H9 (cell line): ENCODE data around the gene HVCN1. TPM values are rescaled to one million over a fixed set of nuclear protein-coding genes. Genes with fewer than 3 reads are reported as not detected.

Source experiments
- DNase-seq: peaks from one replicate; pipeline ENCODE4 v3.0.0-alpha.2; 2017
- H2AFZ ChIP-seq: one replicate; pipeline ENCODE4 v1.6.1; 2013; ENCODE audit warnings: mild to moderate bottlenecking, low read length, control low read depth, moderate library complexity
- H2AK5ac ChIP-seq: 2 replicates; pipeline ENCODE4 v1.6.1; 2013; ENCODE audit warnings: low read length, control low read depth, mixed read lengths; ENCODE audit not compliant: insufficient read length
- H2BK120ac ChIP-seq: one replicate; pipeline ENCODE4 v1.6.1; 2013; ENCODE audit warnings: low read depth, mild to moderate bottlenecking, low read length, control low read depth, inconsistent platforms; ENCODE audit not compliant: poor library complexity, severe bottlenecking
- H2BK12ac ChIP-seq: 2 replicates; pipeline ENCODE4 v1.6.1; 2013; ENCODE audit warnings: low read length, control low read depth, mixed read lengths, low read depth; ENCODE audit not compliant: insufficient read length
- H2BK15ac ChIP-seq: 2 replicates; pipeline ENCODE4 v1.6.1; 2013; ENCODE audit warnings: low read depth, low read length, control low read depth
- H2BK20ac ChIP-seq: one replicate; pipeline ENCODE4 v1.6.1; 2013; ENCODE audit warnings: low read depth, mild to moderate bottlenecking, low read length, control low read depth, inconsistent platforms; ENCODE audit not compliant: poor library complexity, severe bottlenecking
- H2BK5ac ChIP-seq: 2 replicates; pipeline ENCODE4 v1.6.1; 2013; ENCODE audit warnings: low read length, control low read depth, mixed read lengths; ENCODE audit not compliant: insufficient read length
- H3K14ac ChIP-seq: 2 replicates; pipeline ENCODE4 v1.6.1; 2013; ENCODE audit warnings: low read length, control low read depth; ENCODE audit not compliant: insufficient read depth
- H3K18ac ChIP-seq: 2 replicates; pipeline ENCODE4 v1.6.1; 2013; ENCODE audit warnings: low read depth, mild to moderate bottlenecking, mixed read lengths, low read length, control low read depth; ENCODE audit not compliant: insufficient read length
- H3K23ac ChIP-seq: 2 replicates; pipeline ENCODE4 v1.6.1; 2013; ENCODE audit warnings: low read length, control low read depth, mixed read lengths, low read depth; ENCODE audit not compliant: insufficient read length
- H3K23me2 ChIP-seq: 2 replicates; pipeline ENCODE4 v1.6.1; 2013; ENCODE audit warnings: low read depth, mild to moderate bottlenecking, mixed read lengths, low read length, control low read depth; ENCODE audit not compliant: insufficient read length, poor library complexity, severe bottlenecking
- H3K27ac ChIP-seq: 2 replicates; pipeline ENCODE4 v1.5.1; 2013; ENCODE audit warnings: low read length, control low read depth, mixed read lengths, low read depth; ENCODE audit not compliant: insufficient read length
- H3K27me3 ChIP-seq: 2 replicates; pipeline ENCODE4 v1.6.1; 2013; ENCODE audit warnings: low read length, control low read depth, inconsistent platforms; ENCODE audit not compliant: insufficient read depth
- H3K4ac ChIP-seq: 2 replicates; pipeline ENCODE4 v1.6.1; 2013; ENCODE audit warnings: low read depth, mild to moderate bottlenecking, control low read depth, inconsistent platforms, low read length, moderate library complexity
- H3K4me1 ChIP-seq: 2 replicates; pipeline ENCODE4 v1.6.1; 2013; ENCODE audit warnings: low read length, control low read depth, inconsistent platforms; ENCODE audit not compliant: insufficient read depth
- H3K4me2 ChIP-seq: 2 replicates; pipeline ENCODE4 v1.6.1; 2013; ENCODE audit warnings: low read length, control low read depth, mixed read lengths; ENCODE audit not compliant: insufficient read length, insufficient read depth
- H3K56ac ChIP-seq: 2 replicates; pipeline ENCODE4 v1.6.1; 2013; ENCODE audit warnings: low read depth, mild to moderate bottlenecking, mixed read lengths, low read length, control low read depth; ENCODE audit not compliant: insufficient read length
- H3K79me1 ChIP-seq: 2 replicates; pipeline ENCODE4 v1.6.1; 2013; ENCODE audit warnings: low read depth, mild to moderate bottlenecking, moderate library complexity, low read length, control low read depth, inconsistent platforms; ENCODE audit not compliant: insufficient read depth, poor library complexity, severe bottlenecking
- H3K79me2 ChIP-seq: 2 replicates; pipeline ENCODE4 v1.6.1; 2013; ENCODE audit warnings: low read length, control low read depth, inconsistent platforms; ENCODE audit not compliant: insufficient read depth
- H3K9ac ChIP-seq: 2 replicates; pipeline ENCODE4 v1.6.1; 2013; ENCODE audit warnings: low read length, control low read depth, mixed read lengths; ENCODE audit not compliant: insufficient read length; ENCODE audit errors: extremely low read depth
- H3K9me3 ChIP-seq: one replicate; pipeline ENCODE4 v1.6.1; 2013; ENCODE audit warnings: low read depth, low read length, inconsistent platforms; ENCODE audit not compliant: control insufficient read depth
- H3T11ph ChIP-seq: one replicate; pipeline ENCODE4 v1.6.1; 2013; ENCODE audit warnings: mild to moderate bottlenecking, low read length, control low read depth, inconsistent platforms
- H4K20me1 ChIP-seq: one replicate; pipeline ENCODE4 v1.6.1; 2013; ENCODE audit not compliant: control insufficient read depth, insufficient read length, insufficient read depth
- H4K5ac ChIP-seq: 2 replicates; pipeline ENCODE4 v1.6.1; 2013; ENCODE audit warnings: low read depth, mild to moderate bottlenecking, mixed read lengths, low read length, control low read depth; ENCODE audit not compliant: insufficient read length
- H4K8ac ChIP-seq: replicated peaks from 2 replicates; pipeline ENCODE4 v1.6.1; 2013; ENCODE audit warnings: low read length, control low read depth, mixed read lengths, low read depth; ENCODE audit not compliant: insufficient read length
- H4K91ac ChIP-seq: 2 replicates; pipeline ENCODE4 v1.6.1; 2013; ENCODE audit warnings: low read depth, mild to moderate bottlenecking, moderate library complexity, mixed read lengths, low read length, control low read depth; ENCODE audit not compliant: insufficient read length
- H3K27ac Mint-ChIP-seq, 3 experiments: 2 replicates in 2 of 3; 3 replicates in 1 of 3; pipeline ENCODE4 v1.8.0; 2020 to 2021; ENCODE audit warnings: mixed read lengths in 3 of 3, mild to moderate bottlenecking in 1 of 3, moderate library complexity in 1 of 3
- H3K27me3 Mint-ChIP-seq: 2 replicates; pipeline ENCODE4 v1.8.0; 2021; ENCODE audit warnings: low read depth, mild to moderate bottlenecking, moderate library complexity, mixed read lengths
- H3K36me3 Mint-ChIP-seq, 3 experiments: 2 replicates in 2 of 3; 3 replicates in 1 of 3; pipeline ENCODE4 v1.8.0; 2020 to 2021; ENCODE audit warnings: low read depth in 3 of 3, mixed read lengths in 3 of 3; ENCODE audit not compliant: insufficient read depth in 1 of 3
- H3K4me1 Mint-ChIP-seq, 2 experiments: 2 replicates each; pipeline ENCODE4 v1.8.0; 2020; ENCODE audit warnings: mixed read lengths in 2 of 2
- H3K4me3 Mint-ChIP-seq, 2 experiments: 2 replicates in 1 of 2; 3 replicates in 1 of 2; pipeline ENCODE4 v1.8.0; 2020 to 2021; ENCODE audit warnings: mild to moderate bottlenecking in 2 of 2, mixed read lengths in 2 of 2, moderate library complexity in 1 of 2
- H3K9me3 Mint-ChIP-seq, 2 experiments: 2 replicates in 1 of 2; 3 replicates in 1 of 2; pipeline ENCODE4 v1.8.0; 2020; ENCODE audit warnings: mild to moderate bottlenecking in 2 of 2, mixed read lengths in 2 of 2, moderate library complexity in 1 of 2
- WGBS: extraction: QIAGEN DNeasy Blood & Tissue Kit; methylation state at CpG from one replicate; pipeline ENCODE4 v1.1.7; 2013; ENCODE audit warnings: missing lambda C conversion rate, low lambda C conversion rate, mixed read lengths; ENCODE audit not compliant: insufficient read length; ENCODE audit errors: extremely low coverage; 5-methylcytosine and 5-hydroxymethylcytosine counted together
- total RNA-seq: library from RNA; stranded (reverse); gene quantifications from 2 replicates; pipeline ENCODE4 v1.2.1, GENCODE V29; 2021
- TF ChIP-seq, protein P1 (sequence below): fragments of 200-600 bp; sonication (generic); conservative IDR thresholded peaks from 3 replicates; pipeline ENCODE4 v1.8.0; 2021; ENCODE audit warnings: antibody characterized with exemption, mild to moderate bottlenecking

Gene HVCN1
- total RNA-seq, 1 experiment from 2014 or later, result 5.2 TPM

DNA sequence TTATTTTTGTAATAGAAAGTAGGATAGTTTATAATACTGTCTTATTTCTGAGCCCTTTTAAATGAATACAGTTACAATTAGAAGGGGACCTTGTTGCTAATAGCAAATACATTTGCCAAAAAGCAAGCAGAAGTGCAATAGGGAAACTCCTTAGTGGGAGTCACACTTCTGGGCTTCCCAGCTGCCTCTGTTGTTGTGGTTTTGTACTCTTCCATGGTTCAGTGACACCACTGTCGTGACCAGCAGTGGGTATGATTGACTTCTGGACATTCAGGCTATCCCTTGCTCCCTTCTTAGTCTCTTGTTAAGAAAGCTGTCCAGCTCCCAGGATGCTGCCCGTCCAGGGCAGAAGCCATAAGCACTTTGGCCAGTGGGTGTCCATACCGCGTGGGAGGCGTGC is 52.4 kb downstream of the HVCN1 start:
- Histone ChIP-seq H2BK120ac (no peak overlapping the region), H3K79me2 (no peaks in the 10 kb centered on the region), H3K9me3 (no peaks in the 10 kb centered on the region), H3K23me2 (no peaks in the 10 kb centered on the region), H3K56ac (no peak overlapping the region), H4K20me1 (no peaks in the 10 kb centered on the region), H3K4me1 (no peaks in the 10 kb centered on the region), H2BK5ac (no peak overlapping the region), H2AFZ (no peak overlapping the region), H3K27ac (no peak overlapping the region), H3K9ac (no peak overlapping the region), H3T11ph (no peak overlapping the region), H3K23ac (no peak overlapping the region), H4K5ac (no peak overlapping the region), H4K8ac (no peak overlapping the region), H3K18ac (no peak overlapping the region), H3K27me3 (no peaks in the 10 kb centered on the region), H2BK20ac (no peak overlapping the region), H2BK15ac (no peak overlapping the region), H3K4me2 (no peak overlapping the region), H3K4ac (no peak overlapping the region), H3K14ac (no peak overlapping the region), H2BK12ac (no peak overlapping the region), H4K91ac (no peak overlapping the region), H3K79me1 (no peaks in the 10 kb centered on the region), H2AK5ac (no peak overlapping the region)
- WGBS, result no CpG with 5 or more reads among the region's 5 CpGs
- Mint-ChIP-seq H3K27me3 (no peaks in the 10 kb centered on the region; the same call in 1 of the 2 replicates), H3K36me3 (no peaks in the 10 kb centered on the region), H3K4me1 (peaks cover 5 to 12% of the 10 kb centered on the region in 2 experiments), H3K4me3 (no peak overlapping the region), H3K9me3 (no peaks in the 10 kb centered on the region), H3K27ac (no peak overlapping the region)
- DNase-seq, result no peak
- TF ChIP-seq, protein P1, sequence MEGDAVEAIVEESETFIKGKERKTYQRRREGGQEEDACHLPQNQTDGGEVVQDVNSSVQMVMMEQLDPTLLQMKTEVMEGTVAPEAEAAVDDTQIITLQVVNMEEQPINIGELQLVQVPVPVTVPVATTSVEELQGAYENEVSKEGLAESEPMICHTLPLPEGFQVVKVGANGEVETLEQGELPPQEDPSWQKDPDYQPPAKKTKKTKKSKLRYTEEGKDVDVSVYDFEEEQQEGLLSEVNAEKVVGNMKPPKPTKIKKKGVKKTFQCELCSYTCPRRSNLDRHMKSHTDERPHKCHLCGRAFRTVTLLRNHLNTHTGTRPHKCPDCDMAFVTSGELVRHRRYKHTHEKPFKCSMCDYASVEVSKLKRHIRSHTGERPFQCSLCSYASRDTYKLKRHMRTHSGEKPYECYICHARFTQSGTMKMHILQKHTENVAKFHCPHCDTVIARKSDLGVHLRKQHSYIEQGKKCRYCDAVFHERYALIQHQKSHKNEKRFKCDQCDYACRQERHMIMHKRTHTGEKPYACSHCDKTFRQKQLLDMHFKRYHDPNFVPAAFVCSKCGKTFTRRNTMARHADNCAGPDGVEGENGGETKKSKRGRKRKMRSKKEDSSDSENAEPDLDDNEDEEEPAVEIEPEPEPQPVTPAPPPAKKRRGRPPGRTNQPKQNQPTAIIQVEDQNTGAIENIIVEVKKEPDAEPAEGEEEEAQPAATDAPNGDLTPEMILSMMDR, result no peak
